LoVo (cell line): ENCODE results near the gene MRPL18.

Experiments used
- DNase-seq: peaks from one replicate; pipeline ENCODE4 v3.0.0-alpha.2; 2016; ENCODE audit warnings: low spot score

The MRPL18 gene

DNA sequence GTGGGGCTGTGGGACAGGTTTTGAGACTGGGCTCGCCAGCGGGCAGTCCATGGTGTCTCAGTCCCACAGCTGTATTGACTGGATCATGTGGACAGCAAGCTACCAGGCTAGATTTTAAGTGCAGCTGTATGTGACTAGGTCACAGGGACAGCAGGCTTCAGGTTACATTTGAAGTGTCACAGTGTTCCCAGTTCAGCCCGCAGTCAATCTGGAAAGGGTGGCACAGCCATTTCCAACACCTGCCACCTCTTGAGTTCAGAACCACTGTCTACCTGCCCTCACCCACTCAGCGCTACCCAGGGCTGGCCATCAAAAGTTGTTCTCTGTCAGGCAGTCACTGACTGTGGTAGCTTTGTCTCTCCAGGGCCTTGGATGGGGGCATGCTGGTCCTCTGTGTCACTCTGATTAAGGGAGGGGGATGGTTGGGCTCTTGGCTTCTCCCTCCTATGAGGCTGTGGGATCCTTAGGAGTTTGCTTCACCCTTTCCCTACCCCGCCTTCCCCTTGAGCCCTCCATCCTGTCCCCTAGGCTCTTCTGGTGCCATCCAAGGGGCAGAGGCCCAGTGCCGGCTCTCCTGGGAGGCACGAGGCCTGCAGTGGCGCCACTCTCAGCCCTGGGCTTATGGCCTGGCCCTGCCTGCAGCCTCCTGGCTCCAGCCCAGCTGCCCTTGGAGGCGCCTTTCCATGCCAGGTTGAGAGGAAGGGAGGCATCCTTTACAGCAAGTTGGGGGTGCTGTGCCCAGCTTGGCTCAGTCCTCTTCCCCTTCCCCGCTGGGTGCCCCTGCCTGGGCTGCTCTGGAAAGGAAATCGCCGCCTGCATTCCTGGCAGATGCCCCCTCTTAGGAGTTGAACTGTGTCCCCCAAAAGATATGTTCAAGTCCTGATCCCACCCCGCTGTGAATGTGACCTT is 54.7 kb downstream of the MRPL18 start:
- no peak for DNase-seq
